ENCODE results near the gene LAPTM5. TPM values are rescaled to one million over a fixed set of nuclear protein-coding genes. Genes with fewer than 3 reads are reported as not detected.

Gene LAPTM5
- total and polyA plus RNA-seq, 10 of the 15 experiments (the other 5 are each of a cell fraction or from before 2014, with no cell fraction given): 24.1 to 1,034 (median 687) TPM

GRCh38 chr1:30794260-30794659, 36.7 kb upstream of the LAPTM5 start:
- Histone ChIP-seq H3K4me1 (ENCODE audit: control insufficient read depth, insufficient read depth, low read length) (peaks cover 7% of the 10 kb centered on the region), H3K4me3 (no peak overlapping the region), H3K36me3 (ENCODE audit: control insufficient read depth in 2 of 2, insufficient read depth in 2 of 2, low read length in 1 of 2) (no peaks in the 10 kb centered on the region), H3K27ac (ENCODE audit: control insufficient read depth, insufficient read depth) (no peak overlapping the region), H3K79me2 (ENCODE audit: control insufficient read depth, insufficient read depth, low read length) (no peaks in the 10 kb centered on the region), H3K27me3 (replicated peaks in 1 of 2; ENCODE audit: control insufficient read depth in 2 of 2, insufficient read depth in 2 of 2, low read length in 1 of 2) (no peaks in the 10 kb centered on the region), H2AFZ (ENCODE audit: control insufficient read depth, low read depth, low read length) (no peak overlapping the region), H3K4me2 (ENCODE audit: control insufficient read depth, insufficient read depth) (no peak overlapping the region), H3K9me3 (replicated peaks; ENCODE audit: control insufficient read depth, insufficient read depth, low read length) (no peaks in the 10 kb centered on the region), H3K9ac (ENCODE audit: control insufficient read depth, insufficient read depth, low read length) (no peak overlapping the region), H4K20me1 (ENCODE audit: control insufficient read depth, insufficient read depth) (no peaks in the 10 kb centered on the region)
- in situ Hi-C loops (cut with MboI) (no loop called here), intact Hi-C loops (cut with micrococcal nuclease; ENCODE audit: unreplicated experiment) (no loop called here)
- 42% methylated on average over 4 of the region's 4 CpGs for WGBS (ENCODE audit: insufficient coverage, insufficient replicate concordance, low lambda C conversion rate, missing lambda C conversion rate)
- CTCF ChIA-PET: interaction anchor here (1.3 to 3.4 kb wide), 5 partner anchors 8 to 15 kb away, joined by 3 to 11 read pairs (median 7); no protein-coding TSS in a partner anchor
- no peak for DNase-seq (ENCODE audit: low read depth, low spot score)
- no peak for FAIRE-seq
- POLR2A ChIA-PET: no interaction called here
- BruUV-seq (replicated peaks): no TSS peak
- TF ChIP-seq RFX5 (IDR thresholded peaks at IDR 0.05; ENCODE audit: low read depth, low read length) (no peak), STAT3 (IDR thresholded peaks at IDR 0.05; ENCODE audit: low read depth, low read length) (no peak), NFXL1 (IDR thresholded peaks at IDR 0.05; ENCODE audit: borderline replicate concordance) (no peak), SREBF2 (IDR thresholded peaks at IDR 0.05; ENCODE audit: low read length) (no peak), SMC3 (IDR thresholded peaks at IDR 0.05; ENCODE audit: borderline replicate concordance, low read length) (no peak), IRF5 (IDR thresholded peaks at IDR 0.05; ENCODE audit: borderline replicate concordance) (no peak), KDM1A (IDR thresholded peaks at IDR 0.05; ENCODE audit: borderline replicate concordance) (no peak), TCF7 (IDR thresholded peaks at IDR 0.05; ENCODE audit: borderline replicate concordance) (no peak), SPI1 (IDR thresholded peaks at IDR 0.05; ENCODE audit: borderline replicate concordance, insufficient read depth, low read depth, low read length) (no peak), MLLT1 (IDR thresholded peaks at IDR 0.05) (no peak), SRF (IDR thresholded peaks at IDR 0.05; ENCODE audit: low read depth in 2 of 2, low read length in 2 of 2) (no peak), JUND (IDR thresholded peaks at IDR 0.05; ENCODE audit: low read depth, low read length) (no peak), ZNF622 (IDR thresholded peaks at IDR 0.05) (no peak), BRCA1 (IDR thresholded peaks at IDR 0.05; ENCODE audit: low read depth, low read length) (no peak), ZBED1 (IDR thresholded peaks at IDR 0.05; ENCODE audit: borderline replicate concordance) (no peak)
- SMC1A ChIA-PET (ENCODE audit: uncharacterized antibody, unreplicated experiment): interaction anchor here (1.2 kb wide), 1 partner anchor 74 kb away, joined by 4 read pairs; no protein-coding TSS in a partner anchor
- RAD21 ChIA-PET (ENCODE audit: unreplicated experiment): interaction anchor here (1.2 to 1.4 kb wide), 2 partner anchors 11 to 15 kb away, joined by 4 to 5 read pairs; no protein-coding TSS in a partner anchor
- ATAC-seq: no peak

All from GM12878 (cell line).